Stomach (tissue), 4 donors: Measurements from ENCODE around the gene ABI3BP.

Experiments
- CTCF ChIP-seq, 7 experiments: fragments of 450-650 bp in 4 of 7; fragments of 200-600 bp in 3 of 7; sonication (generic) in 3 of 7; IDR thresholded peaks; one replicate each; pipeline ENCODE4 v1.5.1; 2016 to 2019; ENCODE audit warnings: antibody characterized with exemption in 7 of 7, control low read depth in 2 of 7, mild to moderate bottlenecking in 1 of 7
- EP300 ChIP-seq: sonication (generic); formaldehyde crosslinking; IDR thresholded peaks from one replicate; pipeline ENCODE4 v1.6.1; 2017; ENCODE audit warnings: antibody characterized with exemption

GRCh38 chr3:100988080-100988479 lies 5.1 kb downstream of the ABI3BP start:
- TF ChIP-seq CTCF (IDR thresholded peaks at IDR 0.05) (no peak), EP300 (no peak)
